ENCODE data around the gene CPS1. TPM values are rescaled to one million over a fixed set of nuclear protein-coding genes. Genes with fewer than 3 reads are reported as not detected.

Gene CPS1
- total and polyA plus RNA-seq, 12 donors = 0.86 to 8.2 (median 2.6) TPM

DNA sequence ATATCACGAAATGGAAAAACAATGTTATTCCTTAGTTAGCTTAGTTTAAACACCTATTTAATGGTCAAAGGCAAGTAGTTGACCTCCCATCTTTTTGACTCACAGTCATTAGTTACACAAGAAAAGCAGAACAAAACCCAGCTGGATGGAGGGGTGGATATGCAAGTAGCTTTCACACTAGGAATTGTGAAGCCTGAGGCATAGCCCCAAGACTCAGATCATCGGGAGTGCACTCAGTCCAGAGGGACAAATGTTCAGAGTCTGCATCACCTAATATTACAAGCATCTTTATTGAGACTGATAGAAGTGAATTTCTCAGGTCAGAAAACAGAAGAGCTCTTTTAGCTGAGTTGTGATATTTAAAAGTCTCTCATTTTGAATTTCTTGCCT lies 15.5 kb upstream of the CPS1 start:
- WGBS, 2 donors = 76 to 78% methylated on average over 2 of the region's 2 CpGs

DNA sequence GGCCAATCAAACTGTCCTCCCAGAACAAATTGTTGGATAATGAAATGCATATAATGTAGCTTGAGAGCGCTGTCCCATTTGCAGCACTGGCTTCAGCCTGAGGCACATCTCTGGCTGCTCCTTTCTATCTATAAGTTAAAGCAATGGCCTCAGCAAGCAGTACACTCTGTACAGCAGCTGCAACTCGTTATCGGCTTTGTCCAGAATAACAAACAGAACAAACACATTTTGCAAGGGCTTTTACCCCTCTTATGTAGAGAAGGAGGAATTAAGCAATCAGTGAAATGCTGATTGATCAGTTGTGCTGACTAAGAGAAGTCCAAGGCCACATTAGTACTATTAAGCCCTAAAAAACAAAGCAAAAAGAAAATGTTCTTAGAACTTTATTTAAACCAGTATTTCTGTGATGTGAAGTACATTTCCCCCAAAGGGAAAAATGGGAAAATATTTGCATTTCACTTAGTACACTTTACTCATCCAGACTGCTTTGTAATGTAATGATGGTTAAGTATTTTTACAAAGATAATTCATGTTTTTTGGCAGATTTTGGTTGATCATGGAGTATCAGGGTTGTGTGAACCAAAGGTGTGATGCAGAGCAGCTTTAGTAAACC lies 15.0 kb upstream of the CPS1 start:
- Histone ChIP-seq H3K4me1 (no peaks in the 10 kb centered on the region), H3K36me3 (no peaks in the 10 kb centered on the region), H3K27me3 (no peaks in the 10 kb centered on the region), H3K4me3 (no peak overlapping the region), H3K27ac (no peak overlapping the region), H3K9me3 (no peaks in the 10 kb centered on the region)
- ATAC-seq (no peak), DNase-seq (no peak)
- intact Hi-C loops (cut with DNase I) = no loop called here
- WGBS, 2 donors = 66% methylated on average over 3 of the region's 3 CpGs
- TF ChIP-seq, protein P1, sequence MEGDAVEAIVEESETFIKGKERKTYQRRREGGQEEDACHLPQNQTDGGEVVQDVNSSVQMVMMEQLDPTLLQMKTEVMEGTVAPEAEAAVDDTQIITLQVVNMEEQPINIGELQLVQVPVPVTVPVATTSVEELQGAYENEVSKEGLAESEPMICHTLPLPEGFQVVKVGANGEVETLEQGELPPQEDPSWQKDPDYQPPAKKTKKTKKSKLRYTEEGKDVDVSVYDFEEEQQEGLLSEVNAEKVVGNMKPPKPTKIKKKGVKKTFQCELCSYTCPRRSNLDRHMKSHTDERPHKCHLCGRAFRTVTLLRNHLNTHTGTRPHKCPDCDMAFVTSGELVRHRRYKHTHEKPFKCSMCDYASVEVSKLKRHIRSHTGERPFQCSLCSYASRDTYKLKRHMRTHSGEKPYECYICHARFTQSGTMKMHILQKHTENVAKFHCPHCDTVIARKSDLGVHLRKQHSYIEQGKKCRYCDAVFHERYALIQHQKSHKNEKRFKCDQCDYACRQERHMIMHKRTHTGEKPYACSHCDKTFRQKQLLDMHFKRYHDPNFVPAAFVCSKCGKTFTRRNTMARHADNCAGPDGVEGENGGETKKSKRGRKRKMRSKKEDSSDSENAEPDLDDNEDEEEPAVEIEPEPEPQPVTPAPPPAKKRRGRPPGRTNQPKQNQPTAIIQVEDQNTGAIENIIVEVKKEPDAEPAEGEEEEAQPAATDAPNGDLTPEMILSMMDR (IDR thresholded peaks at IDR 0.05) = no peak

More for the DNA sequence above, 15.5 kb upstream of the CPS1 start:
- Histone ChIP-seq H3K4me3 (no peak overlapping the region), H3K4me1 (no peaks in the 10 kb centered on the region), H3K27ac (no peak overlapping the region), H3K9me3 (no peaks in the 10 kb centered on the region), H3K36me3 (no peaks in the 10 kb centered on the region), H3K27me3 (no peaks in the 10 kb centered on the region)
- TF ChIP-seq, protein P1 (IDR thresholded peaks at IDR 0.05) = no peak
- intact Hi-C loops (cut with DNase I) = no loop called here
- no peak for ATAC-seq
- DNase-seq = no peak

DNA sequence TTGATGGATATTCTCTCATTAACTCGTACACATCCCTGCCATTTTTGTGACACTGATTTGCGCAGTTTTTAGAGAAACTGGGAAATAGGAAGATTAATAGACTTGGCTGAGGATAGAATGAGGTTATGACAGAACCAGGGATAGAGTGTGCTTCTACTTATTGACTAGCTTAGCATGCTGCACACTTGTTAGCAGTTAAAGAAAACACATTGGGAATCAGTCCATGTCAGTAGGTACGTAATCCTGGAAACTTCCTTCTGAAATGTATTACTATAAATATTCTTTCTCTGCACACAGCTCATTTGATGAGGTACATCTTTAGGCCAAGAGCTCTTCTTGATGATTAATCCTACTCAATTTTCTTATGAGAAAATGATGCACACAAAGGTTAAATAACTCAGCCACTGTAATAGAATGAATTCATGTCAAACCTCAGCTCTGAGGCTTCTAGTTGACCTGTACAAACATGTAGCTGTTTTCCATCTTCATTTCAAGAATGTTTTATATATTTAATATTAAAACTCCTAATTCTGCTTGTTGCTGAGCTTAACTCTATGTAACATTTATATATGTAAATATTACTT lies 12.3 kb upstream of the CPS1 start:
- ATAC-seq = no peak
- TF ChIP-seq, protein P1 (IDR thresholded peaks at IDR 0.05) = no peak

DNA sequence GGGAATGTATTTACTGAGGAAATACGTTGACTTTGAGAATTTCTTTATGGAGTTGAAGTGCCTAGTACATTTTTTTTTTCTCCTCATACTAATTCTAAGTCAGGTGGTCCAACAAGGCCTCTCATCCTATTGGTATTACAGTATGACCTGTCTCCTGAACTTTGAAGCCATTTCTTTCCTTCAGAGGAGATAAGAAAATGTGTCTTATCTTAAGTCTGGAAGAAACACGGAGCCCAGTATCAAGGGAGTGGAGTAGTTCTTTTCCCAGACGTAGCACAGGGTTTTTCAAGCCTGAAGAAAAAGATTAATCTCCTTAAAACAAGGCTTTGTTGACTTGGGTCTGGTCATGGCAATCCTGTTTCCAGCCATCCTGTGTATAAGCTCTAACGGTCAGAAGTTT lies 11.6 kb upstream of the CPS1 start:
- H3K27ac ChIP-seq = no peak overlapping the region
- ATAC-seq (no peak), DNase-seq (no peak)
- intact Hi-C loops (cut with DNase I) = no loop called here
- no peaks in the 10 kb centered on the region for H3K36me3 ChIP-seq
- WGBS, 2 donors = 50 to 51% methylated on average over 4 of the region's 4 CpGs
- TF ChIP-seq, protein P1 (IDR thresholded peaks at IDR 0.05) = no peak
- no peaks in the 10 kb centered on the region for H3K27me3 ChIP-seq
- H3K4me3 ChIP-seq = no peak overlapping the region
- H3K9me3 ChIP-seq = no peaks in the 10 kb centered on the region
- no peaks in the 10 kb centered on the region for H3K4me1 ChIP-seq

More for the DNA sequence above, 12.3 kb upstream of the CPS1 start:
- Histone ChIP-seq H3K4me1 (no peaks in the 10 kb centered on the region), H3K27ac (no peak overlapping the region), H3K36me3 (no peaks in the 10 kb centered on the region), H3K4me3 (no peak overlapping the region), H3K9me3 (no peaks in the 10 kb centered on the region), H3K27me3 (no peaks in the 10 kb centered on the region)
- WGBS, 2 donors = 90 to 91% methylated on average over 3 of the region's 3 CpGs
- no peak for DNase-seq
- intact Hi-C loops (cut with DNase I) = no loop called here

All from heart right ventricle (tissue), 16 donors.